PC-9 (cell line): ENCODE data around the gene STX8.

Experiments used
- EZH2 ChIP-seq: fragments of 200-600 bp; sonication (generic); IDR thresholded peaks from 2 replicates; pipeline ENCODE4 v1.8.0; 2017; ENCODE audit warnings: antibody characterized with exemption, low read depth
- TF ChIP-seq, protein P1 (sequence below): fragments of 200-600 bp; sonication (generic); conservative IDR thresholded peaks from 2 replicates; pipeline ENCODE4 v1.6.1; 2017; ENCODE audit warnings: mixed run types, antibody characterized with exemption, mild to moderate bottlenecking, moderate library complexity

- no peak for TF ChIP-seq EZH2
- TF ChIP-seq, protein P1, sequence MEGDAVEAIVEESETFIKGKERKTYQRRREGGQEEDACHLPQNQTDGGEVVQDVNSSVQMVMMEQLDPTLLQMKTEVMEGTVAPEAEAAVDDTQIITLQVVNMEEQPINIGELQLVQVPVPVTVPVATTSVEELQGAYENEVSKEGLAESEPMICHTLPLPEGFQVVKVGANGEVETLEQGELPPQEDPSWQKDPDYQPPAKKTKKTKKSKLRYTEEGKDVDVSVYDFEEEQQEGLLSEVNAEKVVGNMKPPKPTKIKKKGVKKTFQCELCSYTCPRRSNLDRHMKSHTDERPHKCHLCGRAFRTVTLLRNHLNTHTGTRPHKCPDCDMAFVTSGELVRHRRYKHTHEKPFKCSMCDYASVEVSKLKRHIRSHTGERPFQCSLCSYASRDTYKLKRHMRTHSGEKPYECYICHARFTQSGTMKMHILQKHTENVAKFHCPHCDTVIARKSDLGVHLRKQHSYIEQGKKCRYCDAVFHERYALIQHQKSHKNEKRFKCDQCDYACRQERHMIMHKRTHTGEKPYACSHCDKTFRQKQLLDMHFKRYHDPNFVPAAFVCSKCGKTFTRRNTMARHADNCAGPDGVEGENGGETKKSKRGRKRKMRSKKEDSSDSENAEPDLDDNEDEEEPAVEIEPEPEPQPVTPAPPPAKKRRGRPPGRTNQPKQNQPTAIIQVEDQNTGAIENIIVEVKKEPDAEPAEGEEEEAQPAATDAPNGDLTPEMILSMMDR, result no peak
Observed at GRCh38 chr17:9380361-9380760, 195.3 kb downstream of the STX8 start.
